ENCODE data around the gene NR6A1.
"Not testable (repeated sequence)": the region's sequence is repeated elsewhere in the genome, so short reads cannot be mapped to it uniquely, and the experiment has no call there.

NR6A1 gene

DNA sequence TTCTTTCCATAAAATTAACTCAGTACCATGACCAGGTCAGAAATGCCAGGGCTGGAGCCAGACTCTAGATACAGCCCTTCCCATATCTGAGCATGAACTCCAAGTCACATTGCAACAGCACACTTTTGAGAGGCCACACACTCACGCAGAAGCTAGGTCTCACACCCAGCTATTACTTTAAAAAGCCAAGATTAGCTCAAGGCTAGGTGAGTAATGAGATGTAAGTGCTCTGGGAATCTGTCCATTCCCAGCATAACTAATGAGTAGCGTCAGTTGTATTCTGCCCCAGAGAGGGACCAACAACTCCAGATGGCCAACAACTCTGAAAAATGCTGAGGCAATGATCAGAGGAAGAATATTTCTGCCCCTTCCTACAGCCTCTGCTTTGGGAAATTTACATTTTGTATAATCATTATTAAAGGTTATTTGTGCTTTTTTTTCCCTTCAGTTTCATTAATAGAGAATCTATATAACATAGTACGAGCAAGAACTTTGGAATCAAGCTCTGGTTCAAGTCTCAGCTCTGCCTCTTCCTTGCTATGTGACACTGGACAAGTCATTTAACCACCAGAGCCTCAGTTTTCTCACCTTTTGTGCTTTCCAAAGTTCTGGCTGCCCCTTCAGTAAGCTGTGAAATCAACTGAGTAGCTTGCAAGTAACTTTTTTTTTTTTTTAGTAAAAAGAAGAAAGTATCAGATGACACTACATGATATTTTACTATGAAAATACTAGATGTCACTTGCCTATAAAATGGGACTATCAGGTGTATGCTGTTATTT, 118.3 kb downstream of the NR6A1 start:
- DNase-seq, result peak; percentile 80

DNA sequence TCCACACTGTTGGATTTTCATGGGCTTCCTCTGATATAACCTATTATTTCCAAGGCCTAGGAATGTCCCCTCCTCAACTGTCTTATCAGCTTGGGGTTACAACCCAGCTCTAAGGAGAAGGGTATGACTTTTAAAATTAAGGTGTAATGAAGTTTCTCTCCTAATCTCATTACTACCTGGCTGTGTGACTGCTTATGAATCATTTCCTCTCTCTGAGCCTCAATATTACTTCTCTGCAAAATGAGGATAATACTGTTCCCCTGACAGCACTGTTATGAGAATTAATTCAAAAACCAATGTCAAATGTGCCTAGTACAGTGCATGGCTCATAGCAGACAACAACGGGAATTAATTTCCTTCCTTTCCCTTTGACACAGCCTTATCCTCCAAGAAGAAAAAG, 118.9 kb downstream of the NR6A1 start:
- DNase-seq, result no peak

DNA sequence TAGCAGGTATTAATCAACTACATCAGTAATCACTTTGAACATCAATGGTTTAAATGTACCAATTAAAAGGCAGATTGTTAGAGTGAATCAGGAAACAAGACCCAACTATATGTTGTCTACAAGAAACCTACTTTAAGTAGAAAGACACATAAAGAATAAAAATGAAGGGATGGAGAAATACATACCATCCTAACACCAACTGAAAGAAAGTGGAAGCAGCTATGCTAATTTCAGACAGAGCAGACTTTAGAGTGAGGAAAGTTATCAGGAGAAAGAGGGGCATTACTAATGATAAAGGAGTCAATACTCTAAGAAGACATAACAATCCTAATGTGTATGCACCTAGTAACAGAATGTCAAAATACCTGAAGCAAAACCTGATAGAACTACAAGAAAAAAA, 125.8 kb downstream of the NR6A1 start:
- no peak for DNase-seq

DNA sequence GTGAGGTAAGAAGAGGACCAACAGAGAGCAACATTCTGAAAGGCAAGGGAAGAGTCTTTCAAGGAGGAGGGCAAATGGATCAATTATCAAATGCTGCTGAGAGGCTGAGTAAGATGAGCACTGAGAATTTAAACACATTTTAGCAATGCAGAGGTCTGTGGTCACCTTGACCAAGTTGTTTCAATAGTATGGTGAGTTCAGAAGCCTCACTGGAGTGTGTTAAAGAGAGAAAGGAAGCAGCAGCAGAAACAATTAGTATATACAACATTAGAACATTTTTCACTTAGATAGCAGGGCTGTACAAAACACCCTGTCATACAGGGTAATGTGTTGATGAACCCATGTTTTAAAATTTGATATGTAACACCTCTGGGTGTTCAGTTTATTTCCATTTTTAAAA, 131.5 kb downstream of the NR6A1 start:
- DNase-seq, result no peak

DNA sequence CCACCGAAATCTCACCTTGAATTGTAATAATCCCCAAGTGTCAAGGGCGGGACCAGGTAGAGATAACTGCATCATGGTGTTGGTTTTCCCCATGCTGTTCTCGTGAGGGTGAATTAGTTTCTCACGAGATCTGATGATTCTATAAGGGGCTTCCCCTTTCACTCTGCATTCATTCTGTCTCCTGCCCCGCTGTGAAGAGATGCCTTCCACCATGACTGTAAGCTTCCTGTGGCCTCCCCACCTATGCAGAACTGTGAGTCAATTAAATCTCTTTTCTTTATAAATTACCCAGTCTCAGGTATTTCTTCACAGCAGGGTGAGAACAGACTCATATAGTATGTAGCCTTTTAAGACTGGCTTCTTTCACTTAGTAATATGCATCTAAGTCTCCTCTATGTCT, 135.8 kb downstream of the NR6A1 start:
- DNase-seq, result no peak

DNA sequence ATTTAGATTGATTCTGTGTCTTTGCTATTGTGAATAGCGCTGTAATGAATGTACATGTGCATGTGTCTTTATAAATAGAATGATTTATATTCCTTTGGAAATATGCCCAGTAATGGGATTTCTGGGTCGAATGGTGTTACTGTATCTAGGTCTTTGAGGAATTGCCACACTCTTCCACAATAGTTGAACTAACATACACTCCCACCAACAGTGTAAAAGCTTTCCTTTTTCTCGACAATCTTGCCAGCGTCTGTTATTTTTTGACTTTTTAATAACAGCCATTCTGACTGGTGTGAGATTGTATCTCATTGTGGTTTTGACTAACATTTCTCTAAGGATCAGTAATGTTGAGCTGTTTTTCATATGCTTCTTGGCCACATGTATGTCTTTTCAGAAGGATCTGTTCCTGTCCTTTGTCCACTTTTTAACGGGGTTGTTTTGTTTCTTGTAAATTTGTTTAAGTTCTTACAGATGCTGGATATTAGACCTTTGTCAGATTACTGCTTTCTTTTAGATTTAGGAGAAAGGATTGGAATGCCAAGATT, 139.0 kb downstream of the NR6A1 start:
- peak; percentile 56 for DNase-seq

DNA sequence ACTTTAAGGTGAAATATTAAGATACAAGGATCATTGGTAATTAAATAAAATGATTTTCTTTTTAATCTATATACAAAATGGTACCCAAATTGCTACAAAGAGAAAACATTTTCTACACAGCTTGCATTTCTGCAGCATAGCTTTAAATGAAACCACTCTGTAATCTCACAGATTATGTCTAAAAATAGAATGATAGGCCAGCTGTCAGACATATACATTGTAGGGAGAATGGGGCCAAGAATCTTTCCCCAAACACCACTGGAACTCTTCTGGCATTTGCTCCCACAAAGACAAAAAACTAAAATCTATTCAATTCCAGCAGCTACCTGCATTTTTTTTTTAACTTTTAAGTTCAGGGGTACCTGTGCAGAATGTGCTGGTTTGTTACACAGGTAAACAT, 139.8 kb downstream of the NR6A1 start:
- DNase-seq, result no peak

DNA sequence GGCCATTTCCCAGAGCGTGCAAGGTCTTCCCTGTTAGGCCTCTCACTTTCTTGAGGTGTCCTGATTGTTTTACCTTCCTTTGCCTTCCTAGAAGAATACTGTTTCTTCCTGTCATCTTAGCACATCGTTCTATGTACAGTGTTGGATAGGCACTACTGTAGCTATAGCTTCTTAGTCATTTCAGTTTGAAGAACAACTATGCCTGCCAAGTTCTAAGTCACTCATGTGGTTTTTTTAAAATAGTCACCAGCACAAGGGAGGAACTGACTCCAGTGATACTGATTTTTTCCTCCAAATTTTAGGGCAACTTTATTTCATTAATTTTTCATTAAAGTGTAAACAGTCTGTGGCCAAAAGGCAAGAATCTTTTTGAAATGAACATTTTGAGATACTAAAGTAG, 141.5 kb downstream of the NR6A1 start:
- peak; percentile 60 for DNase-seq

DNA sequence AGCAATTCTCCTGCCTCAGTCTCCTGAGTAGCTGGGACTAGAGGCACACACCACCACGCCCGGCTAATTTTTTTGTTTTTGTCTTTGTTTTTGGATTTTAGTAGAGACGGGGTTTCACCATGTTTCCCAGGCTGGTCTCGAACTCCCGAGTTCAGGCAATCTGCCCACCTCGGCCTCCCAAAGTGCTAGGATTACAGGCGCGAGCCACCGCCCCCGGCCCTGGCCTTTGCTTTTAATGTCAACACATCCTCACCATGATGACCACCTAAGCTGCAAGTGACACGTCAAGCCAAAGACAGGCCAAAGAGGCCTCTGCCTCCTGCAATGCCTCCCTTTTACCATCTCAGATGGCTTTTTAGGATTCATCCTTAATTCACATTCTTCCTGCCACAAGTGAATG, 142.4 kb downstream of the NR6A1 start:
- DNase-seq, result no peak

DNA sequence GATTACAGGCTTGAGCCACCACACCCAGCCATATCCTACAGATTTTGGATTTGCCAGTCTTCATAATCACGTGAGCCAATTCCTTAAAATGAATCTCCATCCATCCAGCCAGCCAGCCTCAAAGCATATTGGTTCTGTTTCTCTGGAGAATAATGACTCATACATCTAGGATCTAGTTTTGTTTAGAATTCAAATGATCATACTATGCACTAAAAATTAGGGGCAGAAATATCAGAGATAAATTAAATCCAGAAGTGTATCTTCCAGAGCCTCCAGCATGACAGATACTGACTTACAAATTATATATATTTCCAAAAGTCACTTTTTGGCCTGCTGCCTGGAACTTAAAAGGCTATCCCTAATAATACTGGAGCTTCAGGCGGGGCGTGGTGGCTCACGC, 144.8 kb downstream of the NR6A1 start:
- DNase-seq, result peak; percentile 70

DNA sequence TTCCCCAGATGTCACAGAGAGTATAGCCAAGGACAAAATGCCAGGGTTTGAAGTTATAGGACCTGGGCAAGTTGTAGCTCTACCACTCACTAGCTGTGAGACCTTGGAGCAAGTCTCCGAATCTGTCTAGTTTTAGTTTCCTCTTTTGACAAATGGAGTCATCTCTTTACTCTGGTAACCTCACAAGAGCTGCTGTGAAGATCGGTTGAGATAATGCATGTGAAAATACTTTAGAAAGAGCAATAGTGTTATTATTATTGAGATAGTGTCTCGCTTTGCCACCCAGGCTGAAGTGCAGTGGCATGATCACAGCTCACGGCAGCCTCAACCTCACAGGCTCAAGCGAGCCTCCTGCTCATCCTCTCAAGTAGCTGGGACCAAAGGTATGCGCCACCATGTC, 146.0 kb downstream of the NR6A1 start:
- DNase-seq, result no peak

DNA sequence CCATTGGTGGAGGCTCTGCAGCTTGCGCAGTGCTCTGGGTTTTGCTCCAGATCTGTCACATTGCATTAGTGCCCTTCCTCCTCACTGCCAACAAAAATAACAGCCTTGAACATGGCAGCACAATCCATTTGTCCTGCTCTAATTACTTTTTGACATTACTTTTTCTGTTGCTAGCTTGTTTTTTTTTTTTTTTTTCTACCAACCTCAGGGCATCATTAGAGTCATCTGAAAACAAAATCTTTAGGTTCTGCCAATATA, 146.4 kb downstream of the NR6A1 start:
- DNase-seq, result no peak

DNA sequence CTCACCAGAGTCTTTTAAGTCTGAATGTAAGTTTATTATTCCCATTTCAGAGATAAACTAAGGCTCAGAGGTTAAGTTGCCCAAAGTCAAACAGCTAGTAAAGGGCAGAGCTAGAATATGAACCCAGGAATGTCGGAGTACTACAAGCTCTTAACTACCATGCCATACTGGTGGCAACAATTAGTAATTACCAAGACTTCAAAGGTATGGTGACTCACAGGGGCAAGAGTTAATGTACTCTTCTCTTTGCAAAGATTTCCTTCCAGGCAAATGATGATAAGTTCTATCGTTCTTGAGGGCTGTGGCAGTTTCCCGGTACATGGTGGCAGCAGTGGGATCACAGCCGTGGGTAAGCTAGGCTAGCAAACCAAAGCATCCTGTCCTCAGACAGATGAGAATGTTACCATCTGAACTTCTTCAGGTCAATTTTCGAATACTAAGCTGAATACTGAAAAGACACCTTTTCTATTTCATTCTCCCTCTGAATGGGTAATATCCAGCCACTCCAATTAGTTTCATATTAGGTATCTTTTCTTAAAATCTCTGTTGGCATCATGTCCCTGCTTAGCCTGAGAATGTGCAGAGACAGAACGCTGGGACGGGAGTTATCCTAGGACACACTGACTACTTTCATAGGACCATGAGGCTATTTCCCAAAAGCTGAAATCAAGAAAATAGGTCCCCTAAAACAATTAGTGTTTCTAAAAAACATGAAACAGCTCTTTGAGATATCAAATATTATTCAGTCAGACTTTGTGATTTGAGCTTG, 147.0 kb downstream of the NR6A1 start:
- no peak for DNase-seq

DNA sequence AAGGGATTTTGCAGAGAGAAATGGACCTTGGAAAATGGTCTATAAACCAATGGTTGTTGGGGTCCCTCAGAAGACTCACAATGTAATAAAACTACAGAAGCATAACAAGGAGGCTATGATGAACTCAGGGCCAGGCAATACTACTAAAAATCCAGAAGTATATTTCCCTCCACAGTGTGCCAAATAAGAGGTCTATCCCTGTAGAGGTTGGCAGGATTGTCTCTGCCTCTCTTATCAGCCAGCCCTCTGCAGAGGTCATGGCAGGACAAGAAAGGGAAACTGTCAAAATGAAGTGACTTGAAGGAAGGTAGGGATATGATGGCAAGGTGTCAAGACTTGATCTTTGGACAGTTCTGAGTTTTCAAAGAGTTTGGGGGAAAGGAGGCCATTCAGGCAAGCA, 148.2 kb downstream of the NR6A1 start:
- no peak for DNase-seq

DNA sequence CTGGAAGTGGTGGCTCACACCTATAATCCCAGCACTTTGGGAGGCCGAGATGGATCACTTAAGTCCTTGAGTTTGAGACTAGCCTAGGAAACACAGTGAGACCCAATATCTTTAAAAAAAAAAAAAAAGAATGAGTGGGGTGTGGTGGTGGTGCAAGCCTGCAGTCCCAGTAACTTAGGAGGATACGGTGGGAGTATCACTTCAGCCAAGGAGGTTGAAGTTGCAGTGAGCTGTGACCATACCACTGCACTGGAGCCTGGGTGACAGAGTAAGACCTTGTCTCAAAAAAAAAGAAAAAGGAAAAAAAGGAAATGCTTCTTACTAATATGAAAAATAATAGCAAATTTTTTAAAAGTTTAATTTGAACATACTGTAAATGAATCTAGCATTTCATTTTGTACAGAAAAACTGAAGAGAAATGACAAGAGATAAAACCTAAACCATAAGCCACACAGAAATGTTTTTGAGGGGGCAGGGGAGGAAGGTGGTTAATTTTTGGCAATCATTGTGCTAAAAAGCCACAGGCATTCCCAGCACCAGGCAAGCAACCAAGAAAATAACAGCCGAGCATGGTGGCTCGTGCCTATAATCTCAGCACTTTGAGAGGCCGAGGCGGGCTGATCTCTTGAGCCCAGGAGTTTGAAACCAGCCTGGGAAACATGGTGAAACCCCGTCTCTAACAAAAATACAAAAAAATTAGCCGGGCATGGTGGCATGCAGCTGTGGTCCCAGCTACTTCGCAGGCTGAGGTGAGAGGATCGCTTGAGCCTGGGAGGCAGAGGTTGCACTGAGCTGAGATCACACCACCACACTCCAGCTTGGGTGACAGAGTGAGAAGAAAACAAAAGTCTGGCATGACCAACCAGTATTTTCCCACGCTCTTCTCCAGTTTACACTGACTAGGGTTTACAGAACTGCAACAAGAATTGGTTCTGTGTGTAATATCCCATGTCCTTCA, 149.5 kb downstream of the NR6A1 start:
- DNase-seq, result peak; percentile 57

DNA sequence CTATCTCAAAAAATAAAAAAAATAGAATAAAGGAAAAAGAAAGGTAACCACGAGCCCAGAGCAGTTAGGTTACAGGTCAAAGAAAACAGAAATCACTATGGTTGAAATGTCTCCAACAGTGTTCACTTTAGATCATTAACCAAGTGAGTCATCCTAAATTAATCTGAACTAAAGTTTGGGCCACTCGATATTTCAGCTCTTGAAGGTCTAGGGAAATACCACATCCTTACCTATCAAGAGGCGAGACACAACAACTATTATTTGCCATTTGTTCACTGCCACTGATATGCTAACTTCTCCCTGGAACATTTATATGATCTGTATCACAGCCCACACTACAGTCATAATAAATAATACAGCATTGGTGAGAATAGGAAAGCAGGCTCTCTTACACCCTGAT, 152.6 kb downstream of the NR6A1 start:
- DNase-seq, result no peak

DNA sequence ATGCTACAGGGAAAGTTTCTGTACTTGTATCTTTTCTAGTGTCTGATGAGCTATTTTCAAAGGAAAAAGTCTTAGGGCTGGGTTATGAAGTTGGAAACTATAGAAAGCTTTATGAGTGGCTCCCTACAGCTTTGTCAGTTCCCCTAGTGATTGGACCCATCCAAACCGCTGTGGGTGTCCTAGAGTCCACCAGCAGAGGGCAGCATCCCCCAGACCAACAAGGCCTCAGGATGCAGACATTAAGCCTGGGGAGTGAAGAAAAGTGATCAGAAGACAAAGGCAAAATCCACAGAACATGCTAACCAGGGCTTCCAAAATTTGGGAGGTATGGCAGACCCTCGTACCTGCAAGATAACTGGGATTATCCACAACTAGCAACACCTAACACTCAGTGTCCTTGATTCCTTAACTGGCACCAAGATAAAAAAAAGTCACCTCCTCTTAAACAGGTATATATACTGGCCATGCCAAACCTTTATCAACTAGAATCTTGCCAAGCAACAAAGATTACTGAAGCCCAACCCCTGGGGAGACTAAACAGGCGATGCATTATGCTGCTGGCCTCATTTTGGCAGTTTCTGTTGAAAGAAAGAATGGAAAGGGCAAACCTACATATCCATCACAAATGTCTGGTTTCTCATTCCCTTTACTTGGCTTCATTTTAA, 153.5 kb downstream of the NR6A1 start:
- DNase-seq, result peak; percentile 73

DNA sequence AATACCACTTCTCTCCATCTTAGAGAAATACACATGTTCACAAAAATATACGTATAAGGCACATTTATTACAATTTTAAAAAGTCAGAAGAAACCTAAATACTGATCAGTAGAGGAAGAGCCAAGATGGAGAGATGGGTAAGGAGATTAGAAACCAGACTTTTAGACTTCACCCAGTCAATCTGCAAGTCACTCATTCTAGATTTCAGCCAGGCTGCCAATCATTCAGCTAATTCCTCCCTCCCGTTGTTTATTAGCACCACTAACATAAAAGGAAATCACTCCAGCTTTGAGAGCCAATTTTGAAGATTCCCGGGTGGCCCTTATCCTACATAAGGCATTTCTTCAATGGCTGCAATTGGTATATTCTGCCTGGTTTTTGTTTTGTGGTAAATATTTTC, 154.2 kb downstream of the NR6A1 start:
- DNase-seq, result no peak

DNA sequence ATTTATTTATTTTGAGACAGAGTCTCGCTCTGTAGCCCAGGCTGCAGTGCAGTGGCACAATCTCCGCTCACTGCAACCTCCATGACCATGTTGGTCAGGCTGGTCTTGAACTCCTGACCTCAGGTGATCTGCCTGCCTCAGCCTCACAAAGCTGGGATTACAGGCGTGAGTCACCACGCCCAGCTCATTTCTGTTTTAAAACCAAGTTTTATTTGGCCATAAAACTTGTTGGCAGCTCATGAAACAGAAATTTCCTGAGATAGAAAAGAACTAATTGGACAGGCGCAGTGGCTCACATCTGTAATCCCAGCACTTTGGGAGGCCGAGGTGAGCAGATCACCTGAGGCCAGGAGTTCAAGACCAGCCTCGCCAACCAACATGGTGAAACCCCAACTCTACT, 155.3 kb downstream of the NR6A1 start:
- not testable (repeated sequence) for DNase-seq

DNA sequence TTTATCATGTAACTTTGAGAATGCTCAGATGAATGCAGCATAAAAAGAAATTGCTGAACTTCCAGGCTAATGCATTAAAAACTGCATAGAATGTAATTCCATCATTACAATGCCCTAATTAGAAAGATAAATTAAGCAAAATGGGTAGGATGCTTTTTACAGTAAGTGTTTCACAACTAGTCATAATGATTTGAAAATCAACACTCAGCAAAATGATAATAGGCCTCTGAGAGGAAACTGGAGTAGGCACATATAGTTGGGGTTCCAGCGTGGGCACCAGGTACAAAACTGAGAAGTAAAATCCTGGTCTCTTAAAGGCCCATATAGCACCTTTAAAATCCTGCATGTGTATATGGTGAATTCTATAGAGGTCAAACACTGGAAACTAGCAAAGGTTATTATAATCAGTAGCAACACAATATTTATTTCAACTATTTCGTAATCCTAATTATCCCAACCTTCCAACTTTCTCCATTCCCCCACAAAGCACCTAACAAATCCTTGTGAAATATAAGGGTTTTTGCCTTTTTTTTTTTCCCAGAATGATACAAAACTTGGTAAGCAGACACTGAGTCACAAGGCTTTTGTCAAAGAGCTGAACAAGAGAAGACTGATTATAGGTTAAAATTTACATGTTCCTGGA, 155.9 kb downstream of the NR6A1 start:
- DNase-seq, result no peak

DNA sequence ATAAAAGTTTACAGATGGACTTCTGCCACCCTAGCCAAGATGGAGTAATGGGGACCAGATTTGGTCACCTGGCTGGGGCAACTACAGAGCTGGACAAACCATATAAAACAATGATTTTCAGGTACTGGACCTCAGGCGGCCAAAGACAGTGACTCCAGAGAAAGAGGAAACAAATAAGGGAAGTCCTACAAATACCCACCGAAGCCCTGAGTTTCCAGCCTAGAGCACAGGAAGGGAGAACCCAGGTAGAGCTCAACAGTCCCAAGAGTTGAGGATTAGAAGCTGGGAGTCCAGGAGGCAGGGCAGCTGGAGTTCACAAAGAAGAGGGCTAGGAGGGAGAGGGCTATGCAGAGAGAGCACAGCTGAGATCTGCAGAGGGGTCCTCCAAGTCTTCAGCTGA, 157.3 kb downstream of the NR6A1 start:
- DNase-seq, result no peak

DNA sequence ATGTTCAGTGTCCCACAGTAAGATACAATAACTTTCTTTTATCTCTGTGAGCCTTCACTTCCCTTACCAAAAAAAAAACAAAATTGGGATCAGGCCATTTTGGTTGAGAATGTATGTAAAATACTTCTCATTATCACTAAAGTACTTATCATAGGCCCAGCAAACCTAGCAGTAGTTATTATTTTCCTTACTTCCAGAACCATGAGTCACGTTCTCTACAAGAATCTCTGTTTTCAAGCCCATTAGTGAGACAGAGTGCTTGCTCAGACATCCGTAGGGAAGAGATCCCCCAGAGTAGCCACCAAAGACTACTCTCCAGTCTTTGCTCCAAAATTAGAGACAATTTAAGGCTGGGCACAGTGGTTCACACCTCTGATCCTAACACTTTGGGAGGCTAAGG, 160.0 kb downstream of the NR6A1 start:
- peak; percentile 7 for DNase-seq

All from fibroblast of skin of back (primary cell).